ENCODE results near the gene TEX2.
A peak's percentile ranks its signal among the peaks of the same experiment; 100 is the strongest.

TEX2 gene

DNA sequence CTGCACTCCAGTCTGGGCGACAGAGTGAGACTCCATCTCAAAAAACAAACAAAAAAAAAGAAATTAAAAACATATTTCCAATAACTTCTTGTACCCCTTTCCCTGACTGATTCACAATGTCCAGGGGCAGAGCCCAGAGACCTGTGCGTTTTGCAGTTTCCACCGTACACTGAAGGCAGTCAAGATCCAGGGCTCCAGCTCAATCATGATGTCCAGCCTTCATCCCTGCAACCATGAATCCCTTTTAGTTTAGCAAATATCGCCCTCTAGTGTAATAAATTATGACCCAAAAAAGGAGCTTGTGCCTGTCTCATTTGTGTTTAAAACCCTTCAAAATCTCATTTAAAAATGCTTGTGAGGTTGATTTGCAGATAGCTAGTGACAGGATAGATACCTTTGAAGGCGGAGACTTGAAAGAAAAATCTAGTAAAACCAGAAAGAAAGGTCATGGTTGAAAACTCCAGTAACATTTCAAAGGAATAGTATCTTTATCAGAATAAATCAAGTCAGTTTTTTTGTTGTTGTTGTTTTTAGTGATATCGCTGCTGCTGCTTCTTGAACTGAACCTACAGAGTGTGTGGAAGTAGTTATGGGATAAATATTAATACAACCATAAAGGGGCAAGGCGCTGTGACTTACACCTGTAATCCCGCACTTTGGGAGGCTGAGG, 129.4 kb downstream of the TEX2 start:
- peak; percentile 50 for DNase-seq

DNA sequence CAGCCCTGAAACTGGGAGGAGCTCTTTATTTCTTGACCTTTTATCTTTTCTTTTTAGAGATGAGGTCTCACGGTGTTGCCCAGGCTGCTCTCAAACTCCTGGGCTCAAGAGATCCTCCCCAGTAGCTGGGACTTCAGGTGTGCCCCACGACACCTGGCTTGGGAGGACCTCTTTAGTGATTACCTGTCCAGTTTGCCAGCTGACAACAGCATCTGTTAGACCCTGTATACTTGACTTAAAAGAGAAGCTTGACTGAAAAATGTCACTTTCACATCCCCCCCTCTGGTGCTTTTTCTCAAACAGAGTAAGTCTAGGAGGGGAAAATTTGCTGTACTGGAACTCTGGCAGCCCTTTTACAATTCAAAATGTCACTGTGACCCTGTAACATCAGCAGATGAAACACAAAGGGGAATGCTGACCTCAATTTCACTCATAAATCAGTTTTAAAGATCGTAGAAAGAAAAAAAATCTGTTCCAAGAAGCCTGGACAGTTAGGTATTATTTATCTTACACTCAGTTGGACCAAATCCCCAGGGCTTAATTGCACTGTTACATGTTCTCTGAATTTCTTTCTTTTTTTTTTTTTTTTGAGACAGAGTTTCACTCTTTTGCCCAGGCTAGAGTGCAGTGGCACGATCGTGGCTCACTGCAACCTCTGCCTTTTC, 131.3 kb downstream of the TEX2 start:
- no peak for DNase-seq

DNA sequence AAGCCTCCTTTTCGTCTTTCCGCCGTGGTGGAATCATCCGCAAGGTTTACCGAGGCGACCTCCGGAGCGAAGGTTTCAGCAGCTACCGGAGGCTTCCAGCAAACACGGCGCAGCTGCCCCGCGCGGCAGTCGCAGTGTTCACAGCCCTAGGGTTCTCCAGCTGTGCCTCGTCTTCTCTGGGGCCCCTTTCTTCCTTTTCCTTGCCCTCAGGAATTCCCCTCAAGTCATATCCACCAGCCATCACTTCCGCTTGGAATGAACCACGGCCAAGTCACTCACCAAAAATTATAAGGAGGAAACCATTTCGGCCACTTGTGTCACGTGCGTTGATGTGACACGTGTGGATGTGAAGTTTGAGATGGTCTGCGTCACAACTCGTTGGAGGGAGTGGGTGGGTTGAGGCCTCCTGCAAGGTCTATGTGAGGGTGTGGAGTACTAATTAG, 132.5 kb downstream of the TEX2 start:
- no peak for DNase-seq

DNA sequence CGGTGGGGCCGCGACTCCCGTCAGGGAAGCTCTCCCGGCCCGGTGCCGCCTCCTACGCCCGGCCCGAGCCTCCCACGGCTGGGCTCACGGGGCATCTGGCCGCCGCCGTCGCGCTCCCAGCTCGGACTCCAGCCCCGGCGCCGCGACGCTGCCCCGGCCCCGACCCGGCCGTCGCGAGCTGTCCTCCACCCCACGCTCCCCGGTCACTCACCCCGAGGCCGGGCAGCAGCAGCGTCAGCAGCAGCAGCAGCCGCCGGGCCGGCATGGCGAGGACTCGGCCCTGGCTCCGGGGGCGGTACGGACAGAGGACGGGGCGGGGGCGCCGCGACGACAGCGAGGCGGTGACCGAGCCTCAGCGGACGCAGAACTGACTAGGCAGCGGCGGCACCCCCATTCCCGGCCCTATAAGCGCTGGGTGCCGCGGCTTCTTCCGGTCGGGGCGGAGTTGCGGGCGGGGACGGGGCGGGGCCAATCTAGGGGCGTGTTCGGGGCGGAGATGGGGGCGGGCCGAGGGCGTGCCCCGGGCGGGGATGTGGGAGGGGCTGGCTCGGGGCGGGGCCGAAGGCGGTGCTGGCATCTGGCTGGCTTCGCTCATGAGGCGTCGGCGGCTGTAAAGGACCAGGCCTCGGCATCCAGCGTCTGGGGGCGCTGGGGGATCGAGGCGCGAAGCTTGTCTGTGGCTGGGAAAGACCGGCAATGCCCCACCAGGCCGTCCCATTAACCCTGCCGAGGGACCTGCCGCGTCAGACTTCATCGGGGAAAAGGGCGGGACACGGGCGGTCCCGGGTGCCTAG, 133.1 kb downstream of the TEX2 start, which contains the start of gene ERN1:
TSS of gene ERN1 (minus strand) at position 380 of the 794 bp plus-strand sequence. CDS start at position 265, 115 bp downstream.
- DNase-seq: peak; percentile 92

DNA sequence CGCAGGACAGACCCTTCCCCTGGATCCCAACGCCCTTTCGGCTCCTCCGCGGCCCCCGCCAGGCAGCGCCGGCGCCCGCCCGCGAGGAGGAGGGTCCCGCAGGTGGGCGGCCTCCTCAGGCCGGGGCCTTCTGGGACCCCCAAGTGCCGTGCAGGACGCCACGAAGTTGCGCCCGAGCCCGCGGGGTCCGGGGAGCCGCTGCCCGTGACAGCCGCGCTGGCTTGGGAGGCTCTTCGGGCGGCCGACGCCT, 133.6 kb downstream of the TEX2 start:
- no peak for DNase-seq

DNA sequence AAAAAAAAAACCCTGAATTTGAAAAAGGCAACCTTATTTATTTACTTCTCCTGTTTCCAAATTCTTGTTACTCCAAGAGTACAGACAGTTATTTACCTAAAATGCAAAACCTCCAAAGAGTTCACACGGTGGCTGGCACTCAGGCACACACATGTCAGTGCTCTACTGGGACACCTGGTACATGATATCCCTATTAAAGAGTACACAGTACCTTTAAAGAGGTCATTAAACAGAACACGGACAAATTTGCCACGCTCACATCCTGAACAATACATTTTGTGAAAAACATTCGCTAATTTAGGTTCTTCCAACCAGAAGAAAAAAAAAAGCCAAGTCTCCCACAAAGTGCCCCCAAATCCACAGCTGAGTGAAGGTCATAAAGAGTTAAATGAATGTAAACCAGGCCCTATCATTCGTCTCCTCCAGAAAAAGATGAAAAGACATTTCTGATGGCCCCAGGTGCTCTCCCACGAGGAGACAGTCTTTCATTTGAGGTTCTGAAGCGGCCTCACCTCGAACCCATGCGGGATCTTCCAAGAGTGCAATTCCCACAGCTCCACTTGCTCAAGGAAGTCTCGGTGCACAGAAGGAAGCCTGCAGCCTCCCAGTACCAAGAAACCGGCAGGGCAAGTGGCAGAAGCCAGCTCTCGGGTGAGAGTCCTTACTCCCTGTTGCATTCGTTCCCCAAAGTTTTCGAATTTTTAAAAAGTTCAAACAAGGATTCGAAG, 134.1 kb downstream of the TEX2 start:
- no peak for DNase-seq

DNA sequence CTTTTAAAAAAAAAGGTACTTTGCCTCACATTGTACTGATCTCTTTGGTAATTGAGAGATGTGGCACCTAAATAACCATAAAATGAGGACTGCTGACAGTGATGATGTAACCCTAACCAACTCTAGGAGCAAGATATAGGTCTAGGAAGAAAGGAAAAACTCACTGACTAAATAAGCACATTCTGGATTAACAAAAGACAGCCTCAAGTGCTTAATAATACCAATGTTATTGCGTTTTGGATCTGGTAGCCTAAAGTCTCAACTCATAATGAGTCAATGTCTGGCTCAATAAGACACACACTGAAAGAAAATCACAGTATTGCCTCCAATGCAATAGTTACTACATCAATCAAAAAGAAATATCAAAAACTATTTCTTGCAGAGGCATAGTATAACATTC, 136.1 kb downstream of the TEX2 start:
- no peak for DNase-seq

DNA sequence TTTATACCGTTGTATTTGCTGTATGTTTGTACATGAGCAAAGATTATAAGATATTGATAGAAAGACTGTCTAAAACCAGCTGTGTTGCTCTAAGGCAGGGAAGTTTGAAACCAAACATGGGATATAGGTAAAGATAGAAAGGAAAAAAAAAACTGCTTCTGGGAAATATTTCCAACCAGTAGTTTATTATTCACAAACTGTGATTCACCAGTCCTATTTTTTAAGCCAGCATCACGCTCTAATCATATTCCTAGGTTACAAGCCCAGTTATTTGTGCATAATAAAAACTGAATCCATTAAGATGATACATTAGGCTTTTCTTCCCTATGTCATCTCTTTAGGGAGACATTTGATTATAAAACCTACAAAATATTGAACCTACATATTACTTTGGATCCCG, 137.1 kb downstream of the TEX2 start:
- no peak for DNase-seq

DNA sequence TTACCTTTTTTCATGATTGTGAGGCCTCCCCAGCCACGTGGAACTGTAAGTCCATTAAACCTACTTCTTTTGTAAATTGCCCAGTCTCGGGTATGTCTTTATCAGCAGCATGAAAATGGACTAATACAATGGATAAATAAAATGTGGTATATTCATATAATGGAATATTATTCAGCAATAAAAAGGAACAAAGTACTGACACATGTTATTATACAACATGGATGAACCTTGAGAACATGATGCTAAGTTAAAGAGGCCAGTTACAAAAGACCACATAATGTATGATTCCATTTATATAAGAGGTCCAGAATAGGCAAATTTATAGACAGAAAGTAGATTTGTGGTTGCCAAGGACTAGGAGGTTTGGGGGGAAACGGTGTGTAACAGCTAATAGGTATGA, 138.5 kb downstream of the TEX2 start:
- no peak for DNase-seq

DNA sequence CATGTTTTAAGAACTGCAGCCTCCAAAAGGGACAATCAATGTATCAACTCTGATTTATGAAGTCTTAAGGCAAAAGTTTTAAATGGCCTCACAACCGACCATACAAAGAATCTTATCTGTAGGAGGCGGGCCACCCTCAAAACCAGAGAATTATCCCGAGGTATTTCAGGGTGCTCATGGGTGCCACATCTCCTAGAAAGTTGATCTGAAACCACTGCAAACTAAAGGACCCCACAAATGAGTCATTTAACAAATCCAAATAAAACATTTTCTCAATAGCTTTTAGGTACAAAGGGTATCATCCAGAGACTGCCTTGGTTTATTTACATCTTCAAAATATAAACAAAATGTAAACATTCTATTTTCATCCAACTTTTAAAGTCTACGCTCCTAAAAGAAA, 139.9 kb downstream of the TEX2 start:
- no peak for DNase-seq

DNA sequence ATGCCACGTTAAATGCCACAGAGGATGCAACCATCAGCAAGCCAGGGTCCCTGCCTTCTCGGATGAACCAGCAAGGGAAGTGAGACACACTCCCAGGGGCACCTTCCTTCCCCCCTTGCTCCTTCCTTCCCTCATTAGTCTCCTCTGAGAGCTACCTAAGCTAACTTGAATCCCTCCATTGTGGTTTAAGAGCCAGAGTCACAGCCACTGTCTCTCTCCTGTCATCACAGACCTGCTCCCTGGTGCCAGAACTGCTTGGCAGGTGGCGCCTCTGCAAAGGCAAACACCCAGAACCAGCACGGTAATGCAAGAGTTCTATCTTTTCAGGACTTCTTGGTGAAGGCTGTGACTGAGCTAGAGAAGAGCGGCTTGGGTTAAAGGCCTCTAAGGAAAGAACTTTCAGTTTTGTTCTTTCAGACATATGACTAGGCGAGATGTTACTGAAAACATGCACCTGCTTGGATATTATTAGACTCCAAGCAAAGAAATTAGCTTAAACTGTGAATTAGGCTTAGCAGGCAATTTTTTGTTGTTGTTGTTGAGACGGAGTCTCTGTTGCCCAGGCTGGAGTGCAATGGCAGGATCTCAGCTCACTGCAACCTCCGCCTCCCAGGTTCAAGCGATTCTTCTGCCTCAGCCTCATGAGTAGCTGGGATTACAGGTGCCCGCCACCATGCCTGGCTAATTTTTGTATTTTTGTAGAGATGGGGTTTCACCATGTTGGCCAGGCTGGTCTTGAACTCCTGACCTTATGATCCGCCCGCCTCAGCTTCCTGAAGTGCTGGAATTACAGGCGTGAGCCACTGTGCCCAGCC, 141.9 kb downstream of the TEX2 start:
- DNase-seq: peak; percentile 28

DNA sequence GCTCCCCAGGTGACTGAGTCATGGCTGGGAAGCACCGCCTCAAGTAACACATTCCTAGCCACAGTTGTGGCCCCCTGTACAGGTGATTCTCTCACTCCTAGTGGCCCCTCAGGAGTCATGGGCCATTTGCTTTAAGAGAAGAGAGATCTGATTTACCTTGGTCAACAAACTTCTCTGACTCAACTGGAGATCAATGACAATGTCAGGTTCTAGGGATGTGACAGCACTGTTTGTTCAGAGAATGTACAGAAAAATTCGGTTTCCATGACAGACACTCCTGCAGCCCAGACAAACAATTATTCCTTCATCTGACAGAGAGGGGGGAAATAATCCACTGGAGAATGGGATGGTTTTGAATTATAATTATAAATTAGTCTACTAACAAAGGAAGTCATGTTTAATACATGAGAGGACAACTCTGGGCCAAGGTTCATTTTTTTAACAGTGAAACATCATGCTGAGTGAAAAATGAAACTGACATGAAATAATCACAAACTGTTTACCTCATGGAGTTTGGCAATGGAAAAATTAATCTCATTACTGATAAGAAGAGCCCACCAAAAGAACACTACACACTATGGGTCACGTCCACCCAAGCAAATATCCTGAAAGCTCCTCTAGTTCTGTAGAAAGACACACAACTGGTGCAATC, 142.8 kb downstream of the TEX2 start:
- DNase-seq: no peak

DNA sequence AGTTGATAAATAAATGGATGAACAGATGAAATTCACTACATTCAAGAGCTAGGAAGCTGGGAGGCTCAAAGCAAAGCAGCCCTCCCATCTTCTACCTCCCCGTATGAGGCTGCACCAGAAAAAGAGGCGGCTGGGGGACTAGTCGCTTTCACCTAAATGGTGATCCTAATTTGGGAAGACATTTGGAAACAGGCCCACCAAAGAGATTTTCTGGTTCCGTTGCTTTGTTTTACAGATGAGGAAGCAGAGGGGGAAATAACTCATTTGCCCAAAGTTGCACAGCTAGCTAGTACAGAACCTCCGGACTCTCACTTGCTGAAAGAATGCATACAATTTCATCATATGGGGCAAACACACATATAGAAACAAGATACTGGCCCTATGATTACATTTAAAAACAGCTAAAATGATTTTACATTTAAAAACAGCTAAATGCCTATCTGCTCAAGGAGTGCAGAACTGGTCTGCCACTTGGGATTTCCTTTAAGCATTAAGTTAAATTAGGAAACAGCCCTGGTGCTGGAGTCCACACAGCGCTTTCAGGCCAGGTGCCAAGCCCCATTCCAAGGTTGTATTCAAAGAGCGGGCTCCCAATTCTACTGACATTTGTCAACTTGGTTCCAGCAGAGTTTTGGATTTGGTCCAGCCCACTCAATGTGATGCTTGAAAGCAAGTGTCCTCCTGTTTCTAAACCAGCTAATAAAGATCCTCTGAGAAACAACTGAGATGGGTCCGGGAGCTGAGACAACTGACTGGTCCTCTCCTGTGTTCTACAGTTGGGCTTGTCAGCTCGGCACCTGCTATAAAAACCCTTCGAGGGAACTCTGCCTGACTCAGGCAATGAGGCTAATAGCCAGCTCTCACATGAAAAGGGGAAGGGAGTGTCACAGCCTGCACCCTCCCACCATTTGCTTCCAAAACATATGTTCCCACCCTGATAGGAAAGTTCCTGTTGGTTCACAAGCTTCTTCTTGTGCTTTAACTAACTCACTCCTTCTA, 144.8 kb downstream of the TEX2 start:
- DNase-seq: no peak

DNA sequence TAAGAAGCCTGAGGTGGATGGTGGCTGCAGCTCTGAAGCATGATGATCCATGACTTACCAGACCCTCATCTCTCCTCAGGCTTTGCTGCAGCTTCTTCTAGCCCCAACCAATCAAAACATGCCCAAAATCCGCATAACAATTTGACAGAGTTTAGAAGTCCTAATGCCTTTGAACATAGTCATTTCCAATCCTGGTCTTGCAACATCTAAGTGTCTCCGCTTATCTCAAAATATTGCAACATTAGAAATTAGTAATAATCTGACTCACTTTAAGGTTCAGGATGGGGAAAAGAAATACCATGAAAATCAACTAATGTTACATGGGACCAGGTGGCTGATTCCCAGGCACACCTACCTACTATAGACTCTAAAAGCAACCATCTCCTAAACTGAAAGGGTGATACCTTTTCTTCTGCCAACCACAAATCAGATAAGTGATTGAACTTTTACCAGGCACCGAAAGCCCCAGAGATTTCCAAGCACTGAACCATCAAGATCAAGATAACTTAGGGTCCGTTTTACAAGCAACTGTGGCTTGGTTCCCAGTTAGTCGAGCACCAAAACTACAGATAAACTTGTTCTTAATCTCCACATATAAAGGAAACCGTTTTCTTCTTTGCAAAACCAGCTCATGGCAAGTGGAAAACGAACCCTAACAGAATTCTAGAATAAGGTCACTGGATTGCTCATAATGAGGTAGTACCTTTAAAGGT, 147.1 kb downstream of the TEX2 start:
- DNase-seq: no peak

DNA sequence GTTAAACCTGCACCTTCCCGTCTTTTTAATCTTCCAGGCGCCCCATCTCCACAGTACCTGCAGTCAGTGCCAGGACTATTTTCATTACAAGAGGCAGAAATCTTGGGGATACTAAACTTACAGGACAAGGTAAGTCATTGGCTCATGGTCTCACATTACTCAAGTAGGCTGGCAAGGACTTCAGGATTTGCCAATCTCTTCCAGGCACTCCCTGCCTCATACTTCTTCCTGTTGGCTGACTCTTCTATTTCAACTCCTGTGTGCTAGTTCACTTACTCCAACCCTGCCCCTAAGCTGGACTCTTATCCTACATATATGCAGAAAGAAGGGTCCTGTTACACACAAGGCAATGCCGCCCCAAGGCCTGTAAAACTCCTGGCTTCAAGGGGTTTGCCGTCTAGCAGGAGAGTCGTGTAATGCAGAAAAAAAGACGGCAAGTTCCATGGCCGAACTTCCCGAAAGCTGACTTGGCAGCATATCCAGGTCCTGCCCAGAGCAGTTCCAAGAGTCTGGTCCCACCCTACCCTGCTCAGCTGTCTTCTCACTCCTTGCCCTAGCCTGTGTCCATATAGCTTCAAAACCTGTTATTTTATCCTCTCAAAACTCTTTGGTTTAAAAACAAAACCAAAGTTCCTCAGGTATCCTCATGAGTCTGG, 147.9 kb downstream of the TEX2 start:
- no peak for DNase-seq

DNA sequence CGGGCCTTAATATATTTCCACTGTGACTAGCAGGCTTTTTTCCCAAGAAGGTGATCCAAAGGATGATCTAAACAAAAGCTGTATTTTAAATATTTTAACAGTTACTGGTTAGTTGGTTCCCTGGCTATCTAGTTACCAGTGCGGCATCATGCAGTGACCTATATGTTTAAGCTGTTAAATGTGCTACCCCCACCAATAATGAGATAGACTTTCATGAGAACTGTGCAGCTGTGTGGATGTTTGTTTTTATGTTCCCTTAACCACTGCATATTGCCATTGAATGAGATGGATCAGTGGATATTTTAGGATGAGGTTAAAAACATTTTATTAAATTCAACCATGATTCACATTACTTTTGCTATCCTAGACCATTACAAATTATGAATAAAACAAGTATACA, 150.1 kb downstream of the TEX2 start:
- no peak for DNase-seq

DNA sequence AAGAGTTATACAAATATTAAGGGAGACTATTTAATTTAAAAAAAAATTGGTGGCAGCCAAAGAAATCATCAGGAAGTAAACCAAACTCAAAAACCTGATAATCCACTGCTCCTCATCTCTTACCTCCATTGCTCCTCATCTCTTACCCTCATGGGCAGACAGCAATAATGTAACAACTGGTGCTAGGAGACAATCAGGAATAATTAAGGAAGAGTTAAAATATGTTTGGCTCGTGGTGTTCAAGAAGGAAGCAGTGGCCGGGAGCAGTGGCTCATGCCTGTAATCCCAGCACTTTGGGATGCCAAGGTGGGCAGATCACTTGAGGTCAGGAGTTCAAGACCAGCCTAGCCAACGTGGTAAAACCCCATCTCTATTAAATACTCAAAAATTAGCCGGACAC, 151.2 kb downstream of the TEX2 start:
- DNase-seq: no peak

DNA sequence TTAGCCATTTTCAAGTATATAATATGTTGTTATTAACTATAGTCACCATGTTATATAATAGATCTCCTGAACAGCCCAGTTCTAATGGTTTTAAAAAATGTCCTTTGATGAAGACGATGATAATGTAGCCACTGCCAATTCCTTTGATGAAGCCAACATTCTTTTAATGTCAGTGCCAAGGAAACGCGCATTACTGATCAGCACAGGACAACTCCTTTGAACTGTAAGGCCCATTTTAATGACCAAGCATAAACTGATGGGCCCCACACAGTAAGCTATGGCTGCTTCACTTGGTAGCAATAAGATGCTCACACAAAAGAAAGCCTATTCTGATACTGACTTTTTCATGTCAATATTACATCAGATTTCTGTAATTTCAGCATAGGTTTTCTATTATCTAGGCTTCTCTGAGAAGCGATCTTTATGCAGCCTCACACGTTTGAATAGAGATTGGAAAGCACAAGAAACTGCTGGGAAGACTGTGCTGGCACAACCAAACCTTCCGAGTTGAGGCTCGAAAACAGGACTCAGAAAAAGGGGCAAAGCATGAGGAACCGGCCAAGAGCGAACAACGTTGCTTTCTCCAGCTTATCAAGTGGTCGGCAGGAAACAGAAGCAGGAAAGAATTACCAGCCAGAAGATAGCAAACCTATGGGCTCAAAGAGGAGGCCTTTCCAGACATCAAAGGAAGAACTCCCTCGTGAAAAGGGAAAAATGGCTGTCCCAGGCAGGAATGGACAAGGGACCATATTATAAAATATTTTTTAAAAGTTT, 152.5 kb downstream of the TEX2 start:
- DNase-seq: no peak

DNA sequence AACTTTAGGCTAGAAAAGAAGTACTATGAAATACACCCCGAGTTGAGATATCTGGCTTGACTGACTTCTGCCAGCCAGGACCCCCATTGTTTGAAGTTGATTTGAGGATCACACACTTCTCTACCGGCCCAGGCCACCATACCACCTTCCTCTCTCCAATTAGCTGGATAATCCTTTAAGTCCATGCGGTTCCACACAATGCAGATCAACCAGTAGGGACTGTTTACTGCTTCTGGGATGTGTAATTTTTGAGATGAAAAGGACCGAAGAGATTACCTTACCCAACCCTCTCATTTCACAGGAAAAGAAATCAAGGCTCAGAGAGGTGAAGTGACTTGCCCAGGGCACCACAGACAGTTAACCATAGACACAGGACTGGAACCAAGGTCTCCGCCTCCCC, 153.7 kb downstream of the TEX2 start:
- DNase-seq: no peak

Data from activated T-cell treated with anti-CD3 and anti-CD28 coated beads, Interleukin-2, amount 50 U/mL, for 1 hour (primary cell).